ENCODE data around the gene DHODH. TPM values are rescaled to one million over a fixed set of nuclear protein-coding genes. Genes with fewer than 3 reads are reported as not detected.

DHODH gene
- total RNA-seq, 1 donor from 2014 or later = 8.1 TPM

GRCh38 chr16:72009779-72010178 lies 1.2 kb downstream of the DHODH start:
- intact Hi-C loops (cut with DNase I) = no loop called here
- ATAC-seq (no peak), DNase-seq (ENCODE audit: low spot score) (no peak)

DNA sequence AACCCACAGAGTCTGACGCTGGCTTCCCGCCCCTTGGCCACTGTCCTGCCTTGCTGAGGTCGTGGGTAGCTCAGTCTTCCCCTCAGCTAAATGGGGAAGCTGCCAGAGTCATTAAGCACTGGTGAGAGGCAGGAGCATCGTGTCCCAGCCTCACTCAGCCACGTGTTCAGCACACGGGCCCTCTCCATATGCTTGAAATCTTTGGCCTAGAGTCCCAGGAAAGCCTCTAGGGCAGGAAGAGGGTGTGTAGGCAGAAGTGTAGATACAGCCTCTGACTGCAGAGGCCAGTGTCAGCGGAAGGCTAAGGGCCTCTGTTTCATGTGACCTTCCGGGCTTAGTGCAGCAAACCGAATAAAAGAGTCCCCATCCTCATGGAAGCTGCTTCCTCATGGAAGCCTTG lies 4.1 kb downstream of the DHODH start:
- intact Hi-C loops (cut with DNase I) = no loop called here
- no peak for DNase-seq (ENCODE audit: low spot score)
- no peak for ATAC-seq

- intact Hi-C loops (cut with DNase I) = no loop called here
- DNase-seq (ENCODE audit: low spot score) (no peak), ATAC-seq (no peak)
Measured at GRCh38 chr16:72013389-72013788, 4.8 kb downstream of the DHODH start.

- intact Hi-C loops (cut with DNase I) = no loop called here
- DNase-seq (ENCODE audit: low spot score) (no peak), ATAC-seq (no peak)
Measured at GRCh38 chr16:72013888-72014581, 5.5 kb downstream of the DHODH start.

GRCh38 chr16:72014675-72015074 lies 6.1 kb downstream of the DHODH start:
- ATAC-seq (no peak), DNase-seq (ENCODE audit: low spot score) (no peak)
- intact Hi-C loops (cut with DNase I) = no loop called here

DNA sequence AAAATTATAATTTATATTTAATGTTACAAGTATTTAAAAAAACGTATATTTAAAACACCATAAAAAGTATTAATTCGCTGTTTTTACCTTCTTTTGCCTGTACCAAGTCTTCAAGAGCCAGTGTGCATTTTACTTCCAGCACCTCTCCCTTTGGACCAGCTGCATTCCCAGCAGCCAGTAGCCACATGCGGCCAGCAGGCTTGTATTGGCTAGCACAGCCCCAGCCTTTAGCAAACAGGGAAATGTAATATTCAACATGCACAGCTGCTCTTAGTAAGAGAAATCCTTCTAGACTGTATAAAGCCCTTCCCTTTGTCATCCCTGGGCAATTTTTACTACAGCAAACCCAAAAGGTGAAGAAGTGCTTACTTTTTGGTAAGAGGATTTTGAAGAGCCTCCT lies 6.6 kb downstream of the DHODH start:
- DNase-seq (ENCODE audit: low spot score) (no peak), ATAC-seq (no peak)
- intact Hi-C loops (cut with DNase I) = no loop called here

DNA sequence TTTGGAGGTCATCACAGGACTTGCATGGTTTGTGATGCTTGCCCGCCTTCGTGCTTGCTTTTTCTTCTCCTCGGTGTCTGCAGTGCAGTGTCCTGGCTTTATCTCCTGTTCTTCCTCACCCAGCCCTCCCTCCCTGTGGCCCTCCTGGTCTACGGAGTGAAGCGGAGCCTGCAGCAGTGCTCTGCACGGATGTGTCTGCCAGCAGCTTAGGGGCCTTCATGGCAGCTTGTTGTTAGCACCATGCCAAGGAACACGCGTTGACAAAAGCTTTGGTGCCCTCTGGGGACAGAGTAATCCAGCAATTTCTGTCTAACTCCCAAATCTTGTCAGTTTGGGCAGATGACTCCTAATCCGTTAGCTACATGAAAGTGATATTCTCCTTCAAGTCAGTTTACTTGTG lies 9.9 kb downstream of the DHODH start:
- DNase-seq (ENCODE audit: low spot score) (no peak), ATAC-seq (no peak)
- intact Hi-C loops (cut with DNase I) = no loop called here

- intact Hi-C loops (cut with DNase I) = no loop called here
- ATAC-seq = no peak
- no peak for DNase-seq (ENCODE audit: low spot score)
Measured at GRCh38 chr16:72021043-72021442, 12.5 kb downstream of the DHODH start.

GRCh38 chr16:72022127-72022526 lies 13.6 kb downstream of the DHODH start:
- intact Hi-C loops (cut with DNase I) = no loop called here
- ATAC-seq (no peak), DNase-seq (ENCODE audit: low spot score) (no peak)

DNA sequence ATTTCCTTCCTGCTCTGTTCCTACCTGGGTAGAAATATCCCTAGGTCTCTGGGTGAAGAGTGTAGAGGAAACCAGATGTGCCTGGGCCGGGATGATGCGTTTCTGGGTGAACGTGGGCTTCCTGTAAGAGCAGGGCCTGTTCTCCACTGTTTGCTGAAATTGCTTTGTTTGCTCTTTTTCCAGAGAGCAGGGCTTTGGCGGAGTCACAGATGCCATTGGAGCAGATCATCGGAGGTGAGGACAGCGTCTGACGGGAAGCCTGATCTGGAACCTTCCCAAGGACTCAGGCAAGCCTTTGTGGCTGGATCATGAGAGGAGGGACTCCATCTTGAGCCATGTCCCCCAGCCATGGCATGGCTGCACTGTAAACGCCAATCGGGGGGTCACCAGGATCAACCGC lies 15.4 kb downstream of the DHODH start:
- DNase-seq (ENCODE audit: low spot score) = no peak
- intact Hi-C loops (cut with DNase I) = no loop called here
- no peak for ATAC-seq

DNA sequence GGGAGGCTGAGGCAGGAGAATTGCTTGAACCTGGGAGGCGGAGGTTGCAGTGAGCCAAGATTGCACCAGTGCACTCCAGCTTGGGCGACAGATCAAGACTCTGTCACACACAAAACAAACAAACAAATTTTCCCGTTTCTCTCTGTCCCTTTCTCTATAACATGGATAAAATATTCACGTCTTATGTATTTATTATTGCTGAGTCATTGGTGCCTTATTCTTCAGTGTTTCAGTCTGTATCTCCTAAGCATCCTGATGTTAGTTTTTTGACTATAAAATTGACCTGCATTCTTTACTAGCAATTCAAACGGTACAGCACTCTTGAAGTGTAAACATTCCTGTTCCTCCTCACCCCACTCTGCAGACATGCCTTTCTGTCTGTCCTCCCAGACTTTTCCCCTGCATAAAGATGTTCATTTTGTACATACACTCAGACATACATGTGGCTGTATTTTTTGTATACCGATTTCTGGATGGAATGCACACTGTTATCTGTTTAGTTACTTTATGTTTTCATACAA lies 16.4 kb downstream of the DHODH start:
- no peak for DNase-seq (ENCODE audit: low spot score)
- intact Hi-C loops (cut with DNase I) = no loop called here
- no peak for ATAC-seq

DNA sequence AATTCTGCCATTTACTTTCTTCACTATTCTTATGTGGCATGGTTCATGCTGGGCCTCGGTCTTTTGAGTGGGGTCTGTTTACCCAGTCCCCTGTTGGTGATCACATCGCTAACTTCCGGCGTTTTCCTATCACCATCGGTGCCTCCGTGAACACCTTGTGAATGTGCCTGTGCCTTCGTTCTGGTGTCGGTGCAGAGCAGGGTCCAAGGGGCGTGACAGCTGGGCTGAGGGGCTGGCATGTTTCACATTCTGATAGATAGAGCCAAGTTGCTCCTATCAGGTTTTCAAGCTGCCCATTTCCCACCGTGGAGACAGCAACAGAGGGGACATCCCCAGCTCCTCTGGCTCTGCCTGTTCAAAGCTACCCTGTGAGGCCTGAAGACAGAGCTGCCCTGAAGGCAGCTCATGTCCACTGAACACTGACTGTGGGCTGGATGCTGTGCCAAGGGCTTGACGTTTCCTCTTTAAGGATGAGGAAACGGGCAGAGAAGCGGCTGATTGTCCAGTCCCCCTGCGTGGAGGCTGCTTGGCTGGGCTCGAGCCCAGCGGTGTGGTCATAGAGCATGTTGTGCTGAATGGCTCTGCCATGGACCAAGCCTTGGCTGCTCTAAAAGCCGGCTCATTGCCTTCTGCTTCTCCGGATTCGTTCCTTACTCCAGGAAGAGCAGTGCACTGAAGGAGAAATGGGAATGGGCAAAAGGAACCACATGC lies 17.0 kb downstream of the DHODH start:
- intact Hi-C loops (cut with DNase I) = no loop called here

DNA sequence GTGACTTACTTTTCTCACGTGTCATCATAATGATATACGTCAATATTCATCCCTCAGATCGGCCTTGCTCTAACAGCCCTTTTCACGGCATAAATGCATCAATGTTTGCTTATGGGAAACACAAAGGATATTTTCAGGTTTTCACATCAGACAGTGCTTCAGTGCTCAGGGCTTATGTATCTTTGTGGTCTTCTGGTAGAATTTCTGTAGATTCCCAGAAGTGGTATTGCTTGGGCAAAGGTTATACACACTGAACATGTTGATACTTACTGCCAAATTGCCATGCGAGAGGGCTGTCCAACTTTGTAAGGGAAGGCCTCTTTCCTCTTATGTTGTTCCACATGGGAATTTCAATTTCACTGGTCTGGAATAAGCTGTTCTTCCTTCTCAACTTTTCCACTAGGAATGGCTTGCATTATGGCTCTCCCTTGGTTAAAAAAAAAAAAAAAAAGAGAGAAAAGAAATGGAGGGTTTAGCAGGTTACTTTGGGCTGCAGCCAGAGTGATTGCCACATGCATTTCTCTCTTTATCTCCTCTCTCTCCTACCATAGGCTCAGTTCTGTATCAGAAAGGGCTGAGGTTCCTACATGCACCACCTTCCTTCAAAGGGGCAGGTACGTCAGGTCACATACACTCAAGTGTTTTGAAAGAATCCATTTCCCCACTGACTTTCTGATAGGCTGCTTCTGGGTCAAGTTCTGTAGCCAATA lies 19.3 kb downstream of the DHODH start:
- no peak for ATAC-seq
- intact Hi-C loops (cut with DNase I) = no loop called here
- no peak for DNase-seq (ENCODE audit: low spot score)

More for the DNA sequence above, 17.0 kb downstream of the DHODH start:
- no peak for DNase-seq (ENCODE audit: low spot score)
- ATAC-seq = no peak

- DNase-seq (ENCODE audit: low spot score) (no peak), ATAC-seq (no peak)
- intact Hi-C loops (cut with DNase I) = no loop called here
Measured at GRCh38 chr16:72029567-72030271, 21.2 kb downstream of the DHODH start.

DNA sequence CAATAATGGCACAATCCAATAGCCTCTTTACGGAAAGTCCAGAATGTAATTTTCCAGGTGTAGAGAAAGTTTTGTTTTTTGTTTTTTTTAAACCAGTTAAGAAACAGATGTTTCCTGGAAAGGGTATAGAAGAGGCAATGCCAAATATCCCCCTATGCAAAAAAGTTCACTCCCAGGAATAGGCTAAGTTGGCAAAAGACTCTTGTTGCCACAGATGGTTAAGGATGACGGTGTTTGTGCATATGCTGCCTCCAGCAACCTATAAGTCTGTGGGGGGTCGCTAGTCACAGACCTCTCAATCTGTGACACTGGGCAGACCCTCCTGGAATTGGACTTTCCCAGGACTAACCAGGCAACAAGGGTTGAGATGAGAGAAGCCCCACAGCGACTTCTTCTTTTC lies 24.9 kb downstream of the DHODH start:
- intact Hi-C loops (cut with DNase I) = no loop called here
- DNase-seq (ENCODE audit: low spot score) (no peak), ATAC-seq (no peak)

GRCh38 chr16:72036098-72036497 lies 27.6 kb downstream of the DHODH start:
- no peak for DNase-seq (ENCODE audit: low spot score)
- intact Hi-C loops (cut with DNase I) = no loop called here
- no peak for ATAC-seq

- intact Hi-C loops (cut with DNase I) = no loop called here
- ATAC-seq (no peak), DNase-seq (ENCODE audit: low spot score) (no peak)
Measured at GRCh38 chr16:72042157-72042660, 33.7 kb downstream of the DHODH start.

- intact Hi-C loops (cut with DNase I) = no loop called here
- no peak for DNase-seq (ENCODE audit: low spot score)
- ATAC-seq = no peak
Measured at GRCh38 chr16:72043058-72043457, 34.5 kb downstream of the DHODH start.

GRCh38 chr16:72043539-72043938 lies 35.0 kb downstream of the DHODH start:
- no peak for ATAC-seq
- DNase-seq (ENCODE audit: low spot score) = no peak
- intact Hi-C loops (cut with DNase I) = no loop called here

All from sciatic nerve (tissue), 2 donors.